Ishikawa (cell line): ENCODE measurements around the gene SELENOP.

Source experiments
- CEBPB ChIP-seq: IDR thresholded peaks from 2 replicates; pipeline ENCODE4 v1.6.1; 2012
- CREB1 ChIP-seq: IDR thresholded peaks from 2 replicates; pipeline ENCODE4 v1.6.1; 2012; ENCODE audit warnings: low read depth
- EGR1 ChIP-seq: IDR thresholded peaks from 2 replicates; pipeline ENCODE4 v1.6.1; 2012
- EP300 ChIP-seq: IDR thresholded peaks from 2 replicates; pipeline ENCODE4 v1.6.1; 2012; ENCODE audit warnings: borderline replicate concordance
- FOXM1 ChIP-seq: IDR thresholded peaks from 2 replicates; pipeline ENCODE4 v1.6.1; 2012; ENCODE audit warnings: low read depth, borderline replicate concordance
- NFIC ChIP-seq: IDR thresholded peaks from 2 replicates; pipeline ENCODE4 v1.6.1; 2012
- RAD21 ChIP-seq: IDR thresholded peaks from 2 replicates; pipeline ENCODE4 v1.6.1; 2012; ENCODE audit warnings: low read depth
- TAF1 ChIP-seq: IDR thresholded peaks from 2 replicates; pipeline ENCODE4 v1.6.1; 2012; ENCODE audit warnings: low read depth, mild to moderate bottlenecking
- TCF12 ChIP-seq: IDR thresholded peaks from 2 replicates; pipeline ENCODE4 v1.6.1; 2012; ENCODE audit warnings: low read depth
- TEAD4 ChIP-seq: IDR thresholded peaks from 2 replicates; pipeline ENCODE4 v1.6.1; 2012
- YY1 ChIP-seq: IDR thresholded peaks from 2 replicates; pipeline ENCODE4 v1.6.1; 2012; ENCODE audit warnings: low read depth
- ZBTB7A ChIP-seq: IDR thresholded peaks from 2 replicates; pipeline ENCODE4 v1.6.1; 2012; ENCODE audit warnings: low read depth
- TF ChIP-seq, protein P1 (sequence below): IDR thresholded peaks from 2 replicates; pipeline ENCODE4 v1.6.1; 2012
- TF ChIP-seq, protein P2 (sequence below): IDR thresholded peaks from 2 replicates; pipeline ENCODE4 v1.6.1; 2012
- TF ChIP-seq, protein P3 (sequence below): IDR thresholded peaks from 2 replicates; pipeline ENCODE4 v1.6.1; 2012; ENCODE audit warnings: low read depth, mild to moderate bottlenecking

SELENOP gene

DNA sequence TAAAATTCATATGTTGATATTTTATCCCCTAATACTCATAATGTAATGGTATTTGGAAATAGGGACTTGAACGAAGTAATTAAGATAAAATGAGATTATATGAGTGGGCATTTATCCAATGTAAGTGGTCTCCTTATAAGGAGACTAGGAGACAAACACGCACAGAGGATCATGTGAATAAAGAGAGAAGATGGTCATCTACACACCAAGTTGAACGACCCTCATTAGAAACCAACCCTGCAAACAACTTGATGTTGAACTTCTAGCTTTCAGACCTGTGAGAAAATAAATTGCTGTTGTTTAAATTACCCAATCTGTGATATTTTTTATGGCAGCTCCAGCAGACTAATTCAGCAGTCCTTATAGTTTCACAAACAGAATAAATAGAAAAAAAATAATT lies 27.5 kb upstream of the SELENOP start:
- TF ChIP-seq NFIC (no peak), YY1 (no peak), RAD21 (no peak), TEAD4 (no peak)

DNA sequence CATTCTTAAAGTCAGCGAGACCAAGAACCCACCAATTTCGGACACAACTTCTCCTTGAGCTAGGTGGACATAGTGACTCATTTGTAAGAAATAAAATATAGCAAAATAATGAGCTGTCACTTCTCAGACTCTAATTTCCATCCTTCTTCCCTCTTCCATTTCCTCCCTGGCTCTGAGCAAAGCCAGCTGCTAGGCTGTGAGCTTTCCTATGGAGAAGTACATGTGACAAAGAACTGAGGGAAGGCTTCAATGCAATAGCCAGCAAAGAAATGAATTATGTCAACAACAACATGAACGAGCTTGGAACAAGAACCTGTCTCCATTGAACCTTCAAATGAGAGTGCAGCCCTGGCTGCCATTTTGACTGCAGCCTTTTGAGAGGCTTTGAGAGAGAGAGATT lies 25.9 kb upstream of the SELENOP start:
- TF ChIP-seq TCF12 (no peak), CREB1 (no peak), TEAD4 (no peak)

DNA sequence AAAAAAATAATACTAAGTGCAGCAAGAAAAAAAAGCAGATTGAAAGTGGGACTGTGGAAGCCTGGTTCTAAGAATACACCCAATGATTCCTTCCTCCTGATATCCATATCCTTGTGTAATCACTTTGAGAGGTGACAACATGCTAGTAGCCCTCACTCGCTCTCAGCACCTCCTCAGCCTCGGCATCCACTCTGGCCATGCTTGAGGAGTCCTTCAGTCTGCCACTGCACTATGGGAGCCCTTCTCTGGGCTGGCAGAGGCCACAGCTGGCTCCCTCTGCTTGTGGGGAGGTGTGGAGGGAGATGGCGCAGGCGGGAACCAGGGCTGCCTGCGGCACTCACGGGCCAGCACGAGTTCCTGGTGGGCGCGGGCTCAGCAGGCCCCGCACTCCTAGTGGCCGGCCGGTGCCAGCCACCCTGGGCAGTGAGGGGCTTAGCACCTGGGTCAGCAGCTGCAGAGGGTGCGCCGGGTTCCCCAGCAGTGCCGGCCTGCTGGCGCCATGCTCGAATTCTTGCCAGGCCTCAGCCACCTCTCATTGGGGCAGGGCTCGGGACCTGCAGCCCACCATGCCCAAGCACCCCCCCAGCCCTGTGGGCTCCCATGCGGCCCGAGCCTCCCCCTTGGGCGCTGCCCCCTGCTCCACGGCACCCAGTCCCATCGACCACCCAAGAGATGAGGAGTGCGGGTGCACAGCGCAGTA lies 24.5 kb upstream of the SELENOP start:
- TF ChIP-seq, protein P1, sequence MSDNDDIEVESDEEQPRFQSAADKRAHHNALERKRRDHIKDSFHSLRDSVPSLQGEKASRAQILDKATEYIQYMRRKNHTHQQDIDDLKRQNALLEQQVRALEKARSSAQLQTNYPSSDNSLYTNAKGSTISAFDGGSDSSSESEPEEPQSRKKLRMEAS: no peak
- TF ChIP-seq ZBTB7A (no peak), EGR1 (no peak), TEAD4 (no peak), EP300 (no peak), RAD21 (no peak), CEBPB (no peak), NFIC (no peak), FOXM1 (no peak), TCF12 (no peak), CREB1 (no peak), TAF1 (no peak), YY1 (no peak)
- TF ChIP-seq, protein P2, sequence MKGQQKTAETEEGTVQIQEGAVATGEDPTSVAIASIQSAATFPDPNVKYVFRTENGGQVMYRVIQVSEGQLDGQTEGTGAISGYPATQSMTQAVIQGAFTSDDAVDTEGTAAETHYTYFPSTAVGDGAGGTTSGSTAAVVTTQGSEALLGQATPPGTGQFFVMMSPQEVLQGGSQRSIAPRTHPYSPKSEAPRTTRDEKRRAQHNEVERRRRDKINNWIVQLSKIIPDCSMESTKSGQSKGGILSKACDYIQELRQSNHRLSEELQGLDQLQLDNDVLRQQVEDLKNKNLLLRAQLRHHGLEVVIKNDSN: no peak
- TF ChIP-seq, protein P3, sequence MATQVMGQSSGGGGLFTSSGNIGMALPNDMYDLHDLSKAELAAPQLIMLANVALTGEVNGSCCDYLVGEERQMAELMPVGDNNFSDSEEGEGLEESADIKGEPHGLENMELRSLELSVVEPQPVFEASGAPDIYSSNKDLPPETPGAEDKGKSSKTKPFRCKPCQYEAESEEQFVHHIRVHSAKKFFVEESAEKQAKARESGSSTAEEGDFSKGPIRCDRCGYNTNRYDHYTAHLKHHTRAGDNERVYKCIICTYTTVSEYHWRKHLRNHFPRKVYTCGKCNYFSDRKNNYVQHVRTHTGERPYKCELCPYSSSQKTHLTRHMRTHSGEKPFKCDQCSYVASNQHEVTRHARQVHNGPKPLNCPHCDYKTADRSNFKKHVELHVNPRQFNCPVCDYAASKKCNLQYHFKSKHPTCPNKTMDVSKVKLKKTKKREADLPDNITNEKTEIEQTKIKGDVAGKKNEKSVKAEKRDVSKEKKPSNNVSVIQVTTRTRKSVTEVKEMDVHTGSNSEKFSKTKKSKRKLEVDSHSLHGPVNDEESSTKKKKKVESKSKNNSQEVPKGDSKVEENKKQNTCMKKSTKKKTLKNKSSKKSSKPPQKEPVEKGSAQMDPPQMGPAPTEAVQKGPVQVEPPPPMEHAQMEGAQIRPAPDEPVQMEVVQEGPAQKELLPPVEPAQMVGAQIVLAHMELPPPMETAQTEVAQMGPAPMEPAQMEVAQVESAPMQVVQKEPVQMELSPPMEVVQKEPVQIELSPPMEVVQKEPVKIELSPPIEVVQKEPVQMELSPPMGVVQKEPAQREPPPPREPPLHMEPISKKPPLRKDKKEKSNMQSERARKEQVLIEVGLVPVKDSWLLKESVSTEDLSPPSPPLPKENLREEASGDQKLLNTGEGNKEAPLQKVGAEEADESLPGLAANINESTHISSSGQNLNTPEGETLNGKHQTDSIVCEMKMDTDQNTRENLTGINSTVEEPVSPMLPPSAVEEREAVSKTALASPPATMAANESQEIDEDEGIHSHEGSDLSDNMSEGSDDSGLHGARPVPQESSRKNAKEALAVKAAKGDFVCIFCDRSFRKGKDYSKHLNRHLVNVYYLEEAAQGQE: no peak

DNA sequence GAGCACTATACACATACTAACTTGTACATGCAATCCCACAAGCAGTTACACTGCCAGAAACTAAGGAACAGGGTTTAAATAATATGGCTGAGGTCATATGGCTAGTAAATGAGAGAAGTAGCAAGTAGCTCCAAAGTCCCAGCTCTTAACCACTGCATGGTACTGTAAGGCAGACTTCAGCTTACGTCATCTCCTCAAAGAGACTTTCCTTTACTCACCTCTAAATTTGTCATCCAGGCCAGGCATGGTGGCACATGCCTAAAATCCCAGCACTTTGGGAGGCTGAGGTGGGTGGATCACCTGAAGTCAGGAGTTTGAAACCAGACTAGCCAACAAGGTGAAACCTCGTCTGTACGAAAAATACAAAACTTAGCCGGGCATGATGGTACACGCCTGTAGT lies 20.4 kb upstream of the SELENOP start:
- TF ChIP-seq NFIC (no peak), TCF12 (no peak), TEAD4 (no peak), FOXM1 (no peak), EP300 (no peak), ZBTB7A (no peak), CREB1 (no peak), RAD21 (no peak)
- TF ChIP-seq, protein P2: no peak
- TF ChIP-seq, protein P1: no peak

DNA sequence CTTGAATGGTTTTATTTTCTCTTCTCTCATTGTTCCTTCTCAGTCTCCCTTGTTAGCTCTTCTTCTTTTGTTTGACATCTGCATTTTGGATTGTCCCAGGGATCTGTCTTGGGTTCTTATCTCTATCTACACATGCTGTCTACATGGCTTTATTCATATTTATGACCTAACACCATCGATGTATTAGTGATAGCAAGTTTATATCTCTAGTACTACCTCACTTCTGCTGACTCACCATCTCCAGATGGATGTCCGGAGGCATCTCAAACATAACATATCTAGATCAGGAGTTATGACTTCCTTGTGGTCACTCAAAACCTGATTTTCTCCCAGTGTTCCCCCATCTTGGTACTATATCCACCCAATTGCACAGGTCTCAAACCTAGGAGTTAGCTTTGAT lies 19.2 kb upstream of the SELENOP start:
- TF ChIP-seq, protein P3: no peak
- TF ChIP-seq, protein P1: no peak
- TF ChIP-seq ZBTB7A: no peak

DNA sequence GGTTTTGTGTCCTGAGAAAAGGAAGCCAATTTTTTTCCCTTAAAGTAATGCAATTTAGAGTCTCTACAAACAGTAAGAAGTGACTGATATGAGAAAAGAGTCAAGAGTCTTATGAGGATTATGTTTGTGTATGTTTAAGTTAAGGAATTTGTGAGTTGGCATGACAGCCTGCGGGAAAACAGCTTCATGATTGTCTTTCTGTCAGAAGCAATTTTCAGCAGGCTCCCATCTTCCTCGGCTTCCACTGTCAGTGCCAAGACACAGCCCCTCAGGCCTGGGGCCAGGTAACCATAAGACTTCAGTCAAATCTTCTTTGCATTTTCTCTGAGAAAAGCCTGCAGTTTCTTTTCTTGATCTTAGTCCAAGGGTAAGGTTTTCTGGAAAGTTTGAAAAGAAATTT lies 17.0 kb upstream of the SELENOP start:
- TF ChIP-seq EGR1 (no peak), TCF12 (no peak), NFIC (no peak), FOXM1 (no peak), EP300 (no peak), TAF1 (no peak), TEAD4 (no peak), CREB1 (no peak), RAD21 (no peak), CEBPB (no peak), YY1 (no peak), ZBTB7A (no peak)
- TF ChIP-seq, protein P3: no peak
- TF ChIP-seq, protein P1: no peak
- TF ChIP-seq, protein P2: no peak
